H54 (cell line): ENCODE measurements around the gene MREG.
A peak's percentile ranks its signal among the peaks of the same experiment; 100 is the strongest.
"Not testable (repeated sequence)": the region's sequence is repeated elsewhere in the genome, so short reads cannot be mapped to it uniquely, and the experiment has no call there.

Experiments
- DNase-seq: peaks from one replicate; pipeline ENCODE4 v3.0.0; 2011; ENCODE audit warnings: low spot score, mixed read lengths; ENCODE audit not compliant: insufficient read length
- FAIRE-seq: peaks from 3 replicates; lab custom pipeline; 2011; peaks lifted over from hg19 to GRCh38; lab: Jason Lieb, UNC
- POLR2A ChIP-seq: IDR thresholded peaks from 2 replicates; pipeline ENCODE4 v1.6.1; 2011; ENCODE audit warnings: low read depth, mild to moderate bottlenecking, low read length

Gene MREG

GRCh38 chr2:215941726-215942125 lies 71.6 kb downstream of the MREG start:
- FAIRE-seq (no peak), DNase-seq (no peak)
- TF ChIP-seq POLR2A: no peak

GRCh38 chr2:215940645-215941184 lies 72.6 kb downstream of the MREG start:
- DNase-seq (no peak), FAIRE-seq (no peak)
- TF ChIP-seq POLR2A: no peak

- FAIRE-seq: no peak
- no peak for TF ChIP-seq POLR2A
- no peak for DNase-seq
These were observed 76.2 kb downstream of the MREG start for GRCh38 chr2:215937190-215937589.

GRCh38 chr2:215933151-215933550 lies 80.2 kb downstream of the MREG start:
- no peak for TF ChIP-seq POLR2A
- no peak for DNase-seq
- no peak for FAIRE-seq

- DNase-seq: peak; percentile 28
- peak; percentile 93 for FAIRE-seq
- TF ChIP-seq POLR2A: no peak
These were observed 82.0 kb downstream of the MREG start for GRCh38 chr2:215931256-215931903.

GRCh38 chr2:215930505-215931253 lies 82.7 kb downstream of the MREG start:
- FAIRE-seq (no peak), DNase-seq (no peak)
- no peak for TF ChIP-seq POLR2A

GRCh38 chr2:215929602-215930335 lies 83.6 kb downstream of the MREG start:
- peak; percentile 78 for FAIRE-seq
- no peak for TF ChIP-seq POLR2A
- no peak for DNase-seq

- no peak for FAIRE-seq
- DNase-seq: no peak
- no peak for TF ChIP-seq POLR2A
These were observed 85.3 kb downstream of the MREG start for GRCh38 chr2:215928086-215928485.

- not testable (repeated sequence) for FAIRE-seq, DNase-seq
These were observed 86.4 kb downstream of the MREG start for GRCh38 chr2:215926992-215927391.

GRCh38 chr2:215921895-215922294 lies 91.5 kb downstream of the MREG start:
- no peak for DNase-seq
- TF ChIP-seq POLR2A: no peak
- FAIRE-seq: no peak

- FAIRE-seq (peak; percentile 58), DNase-seq (no peak)
- TF ChIP-seq POLR2A: no peak
These were observed 92.9 kb downstream of the MREG start for GRCh38 chr2:215920244-215921100.

GRCh38 chr2:215919624-215920243 lies 93.6 kb downstream of the MREG start:
- no peak for TF ChIP-seq POLR2A
- DNase-seq (no peak), FAIRE-seq (no peak)
